ENCODE results near the gene ASB1.

GRCh38 chr2:238475566-238475965, 48.8 kb downstream of the ASB1 start:
- no peak for TF ChIP-seq CTCF (optimal IDR thresholded peaks at IDR 0.05 in 1 of 3, IDR thresholded peaks at IDR 0.05 in 1 of 3, conservative IDR thresholded peaks at IDR 0.05 in 1 of 3; ENCODE audit: extremely low read depth in 1 of 3, insufficient read depth in 2 of 3, low read length in 3 of 3)
- TF ChIP-seq EZH2 (IDR thresholded peaks at IDR 0.05; ENCODE audit: low read length) = no peak

Data from keratinocyte (primary cell).